Gastroesophageal sphincter (tissue), 3 donors: ENCODE results near the gene VAPB.

Experiments
- EP300 ChIP-seq: sonication (generic); formaldehyde crosslinking; IDR thresholded peaks from one replicate; pipeline ENCODE4 v1.6.1; 2017; ENCODE audit warnings: antibody characterized with exemption, mild to moderate bottlenecking
- POLR2A ChIP-seq, 2 donors: fragments of 450-650 bp; IDR thresholded peaks; one replicate each; pipeline ENCODE4 v1.6.1; 2017; ENCODE audit warnings: antibody characterized with exemption in 2 of 2, mild to moderate bottlenecking in 2 of 2, moderate library complexity in 1 of 2
- POLR2AphosphoS5 ChIP-seq: sonication (generic); formaldehyde crosslinking; IDR thresholded peaks from one replicate; pipeline ENCODE4 v1.6.1; 2017; ENCODE audit warnings: antibody characterized with exemption
- TF ChIP-seq, protein P1 (sequence below), 4 experiments: fragments of 200-600 bp in 2 of 4; fragments of 450-650 bp in 2 of 4; sonication (generic) in 1 of 4; IDR thresholded peaks; one replicate each; pipeline ENCODE4 v1.5.1; 2017 to 2019; ENCODE audit warnings: antibody characterized with exemption in 4 of 4, mild to moderate bottlenecking in 2 of 4, moderate library complexity in 2 of 4

DNA sequence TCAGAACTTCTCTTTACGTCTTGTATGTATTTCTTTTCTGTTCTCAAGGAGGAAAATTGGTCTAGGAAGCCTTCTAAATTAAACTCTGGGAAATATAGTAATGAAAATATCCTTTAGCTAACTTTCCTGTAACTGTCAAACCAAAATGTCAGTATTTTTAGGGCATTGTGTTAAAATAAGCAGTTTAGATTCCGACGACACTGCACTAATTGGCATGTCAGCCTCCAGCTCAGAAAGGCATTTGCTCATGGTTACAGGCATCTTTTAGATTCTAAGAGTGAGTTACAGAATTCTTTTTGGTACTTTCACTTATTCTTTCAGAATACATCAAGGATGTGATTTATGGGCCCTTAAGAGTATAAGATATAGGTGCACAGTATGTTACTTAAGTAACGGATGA lies 26.1 kb upstream of the VAPB start:
- TF ChIP-seq EP300 (no peak), POLR2A (IDR thresholded peaks at IDR 0.05) (no peak), POLR2AphosphoS5 (no peak)
- TF ChIP-seq, protein P1, sequence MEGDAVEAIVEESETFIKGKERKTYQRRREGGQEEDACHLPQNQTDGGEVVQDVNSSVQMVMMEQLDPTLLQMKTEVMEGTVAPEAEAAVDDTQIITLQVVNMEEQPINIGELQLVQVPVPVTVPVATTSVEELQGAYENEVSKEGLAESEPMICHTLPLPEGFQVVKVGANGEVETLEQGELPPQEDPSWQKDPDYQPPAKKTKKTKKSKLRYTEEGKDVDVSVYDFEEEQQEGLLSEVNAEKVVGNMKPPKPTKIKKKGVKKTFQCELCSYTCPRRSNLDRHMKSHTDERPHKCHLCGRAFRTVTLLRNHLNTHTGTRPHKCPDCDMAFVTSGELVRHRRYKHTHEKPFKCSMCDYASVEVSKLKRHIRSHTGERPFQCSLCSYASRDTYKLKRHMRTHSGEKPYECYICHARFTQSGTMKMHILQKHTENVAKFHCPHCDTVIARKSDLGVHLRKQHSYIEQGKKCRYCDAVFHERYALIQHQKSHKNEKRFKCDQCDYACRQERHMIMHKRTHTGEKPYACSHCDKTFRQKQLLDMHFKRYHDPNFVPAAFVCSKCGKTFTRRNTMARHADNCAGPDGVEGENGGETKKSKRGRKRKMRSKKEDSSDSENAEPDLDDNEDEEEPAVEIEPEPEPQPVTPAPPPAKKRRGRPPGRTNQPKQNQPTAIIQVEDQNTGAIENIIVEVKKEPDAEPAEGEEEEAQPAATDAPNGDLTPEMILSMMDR (IDR thresholded peaks at IDR 0.05) = no peak
